HG03066 (cell line): Measurements from ENCODE around the gene GADL1.

Source experiments
- ATAC-seq: cut with Tn5 transposase; IDR thresholded peaks from one replicate; pipeline ENCODE4 v1.9.1; 2021; ENCODE audit warnings: low read depth; ENCODE audit not compliant: unreplicated experiment

The GADL1 gene

DNA sequence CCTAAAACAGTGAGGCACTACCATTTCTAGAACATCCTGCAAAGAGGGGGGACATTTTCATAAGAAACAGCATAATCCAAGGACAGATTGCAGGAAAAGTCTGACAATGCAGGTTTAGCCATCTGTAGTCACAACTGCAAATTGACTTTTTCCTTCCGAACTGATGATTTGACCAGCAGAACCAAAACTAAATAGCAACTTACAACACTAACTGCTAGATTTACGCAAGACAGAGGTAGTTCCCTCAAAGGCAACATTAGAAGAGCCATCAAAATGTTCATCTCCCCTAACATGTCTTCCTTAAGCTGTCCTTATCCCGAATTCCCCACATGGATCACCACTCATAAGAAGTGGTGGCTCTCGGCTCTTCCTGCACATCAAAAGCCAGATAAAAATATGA, 129.6 kb downstream of the GADL1 start:
- ATAC-seq: no peak

DNA sequence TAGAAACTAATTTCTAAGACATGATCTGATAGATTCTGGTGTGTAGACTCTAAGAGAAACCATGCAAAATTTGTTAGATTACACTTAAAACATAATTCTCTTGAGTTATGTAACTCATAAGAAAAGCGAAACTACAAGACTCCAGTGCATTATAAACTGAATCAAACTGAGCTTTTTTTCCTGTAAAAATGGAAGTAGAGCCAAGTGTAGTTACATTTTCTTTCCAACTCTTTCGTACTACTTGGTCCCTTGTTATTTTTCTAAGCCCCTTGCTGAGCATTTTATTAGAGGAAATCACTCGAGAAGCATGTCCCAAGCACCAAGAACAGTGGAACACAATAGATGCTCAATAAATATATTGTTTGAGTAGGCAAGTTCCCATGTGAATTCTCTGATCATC, 130.2 kb downstream of the GADL1 start:
- no peak for ATAC-seq

DNA sequence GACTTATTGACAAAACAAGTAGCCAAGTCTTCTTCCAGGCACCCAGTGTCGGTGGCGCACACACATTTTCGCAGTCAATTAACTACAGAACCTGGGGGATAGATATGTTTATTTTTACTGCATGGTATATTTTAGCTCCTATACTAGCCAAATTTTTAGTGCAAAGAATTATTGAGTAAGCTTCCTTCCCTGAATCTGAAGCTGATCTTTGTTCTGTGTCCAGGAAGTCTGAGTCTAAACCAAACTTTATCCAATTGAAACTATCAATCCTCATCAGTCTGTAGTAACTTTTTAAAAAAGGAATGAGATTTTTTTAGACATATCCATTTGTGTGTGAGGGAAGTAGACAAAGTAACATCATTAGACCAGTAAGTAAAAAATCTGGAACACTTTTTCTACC, 133.1 kb downstream of the GADL1 start:
- no peak for ATAC-seq

DNA sequence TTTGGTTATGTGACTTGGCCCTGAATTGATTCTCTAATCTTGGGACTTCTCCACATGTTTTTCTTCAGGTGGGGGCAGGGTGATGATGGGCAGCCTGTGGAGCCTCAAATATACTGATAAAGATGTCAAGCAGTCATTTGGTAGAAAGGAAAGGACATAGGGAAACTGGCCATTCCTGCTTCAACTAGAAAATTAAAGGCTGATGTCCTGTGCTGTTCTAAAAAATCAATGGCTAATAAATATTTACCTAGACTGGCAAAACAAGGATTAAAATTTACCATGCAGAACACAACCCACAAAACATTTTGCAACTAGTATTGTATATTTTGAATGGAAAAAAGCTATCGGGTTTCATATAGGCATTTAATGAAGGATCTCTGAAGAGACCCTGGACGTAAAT, 133.7 kb downstream of the GADL1 start:
- ATAC-seq: no peak

DNA sequence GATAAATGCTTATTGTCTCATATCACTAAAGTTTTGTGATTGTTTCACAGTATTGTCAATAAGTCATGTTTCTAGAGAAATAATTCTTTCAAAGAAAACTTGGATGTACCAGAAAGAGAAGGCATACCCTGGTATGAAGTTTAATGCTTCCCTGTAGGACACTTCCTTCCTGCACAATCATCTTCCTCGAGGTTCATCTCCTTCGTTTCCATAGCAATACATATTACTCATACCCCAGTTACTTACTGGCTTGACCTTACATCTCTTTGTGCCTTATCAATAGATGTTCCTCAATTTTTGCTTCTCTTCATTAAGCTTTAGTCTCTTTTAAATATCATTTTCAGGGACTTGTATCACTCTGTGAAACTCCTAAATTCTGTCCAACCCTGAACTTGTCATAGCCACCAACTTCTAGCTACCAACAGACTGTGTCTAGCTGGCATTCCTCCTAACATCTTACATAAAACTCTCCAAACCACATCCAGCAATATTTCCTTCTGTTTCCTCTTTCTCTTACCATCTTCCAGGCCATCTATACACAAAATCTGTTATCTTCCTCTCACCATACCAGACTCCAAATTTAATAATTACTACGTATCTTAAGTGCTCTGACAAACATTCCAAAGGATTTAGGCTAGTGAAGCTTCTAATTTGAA, 134.3 kb downstream of the GADL1 start:
- no peak for ATAC-seq

DNA sequence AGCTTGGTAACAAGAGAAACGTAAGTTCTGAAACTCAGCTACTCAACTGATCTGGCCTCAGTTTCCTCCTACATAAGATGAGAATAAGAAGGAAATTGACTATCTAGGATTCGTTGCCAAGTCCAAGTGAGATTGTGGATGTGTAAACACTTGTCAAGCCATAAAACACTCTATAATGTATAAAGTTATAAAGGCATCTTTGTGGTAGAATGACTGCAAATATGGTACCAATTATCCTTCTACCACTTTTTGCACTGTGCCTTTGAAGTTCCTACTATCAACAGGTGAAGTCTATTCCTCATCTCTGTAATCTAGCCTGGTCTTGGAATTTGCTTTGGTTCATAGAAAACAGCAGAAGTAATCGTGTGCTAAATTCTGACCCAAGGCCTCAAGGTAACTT, 138.2 kb downstream of the GADL1 start:
- ATAC-seq: no peak

DNA sequence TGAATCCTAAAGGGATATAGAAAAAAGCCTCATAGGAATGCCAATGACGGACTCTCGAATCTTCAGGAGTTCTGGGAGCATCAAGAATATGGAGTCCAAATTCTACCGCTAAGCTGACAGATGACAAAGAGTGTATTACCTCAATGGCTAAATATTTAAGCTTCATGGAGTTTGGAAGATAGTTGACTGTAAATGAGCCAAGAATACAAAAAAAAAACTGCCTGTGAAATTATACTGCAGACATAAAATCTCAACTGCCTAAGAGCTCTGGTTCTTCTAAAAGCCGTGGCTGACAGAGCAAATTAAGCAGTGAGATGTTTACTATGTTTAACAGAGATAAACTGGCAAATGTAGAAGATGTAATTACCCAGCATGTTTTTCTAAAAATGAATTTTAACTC, 140.0 kb downstream of the GADL1 start:
- no peak for ATAC-seq

DNA sequence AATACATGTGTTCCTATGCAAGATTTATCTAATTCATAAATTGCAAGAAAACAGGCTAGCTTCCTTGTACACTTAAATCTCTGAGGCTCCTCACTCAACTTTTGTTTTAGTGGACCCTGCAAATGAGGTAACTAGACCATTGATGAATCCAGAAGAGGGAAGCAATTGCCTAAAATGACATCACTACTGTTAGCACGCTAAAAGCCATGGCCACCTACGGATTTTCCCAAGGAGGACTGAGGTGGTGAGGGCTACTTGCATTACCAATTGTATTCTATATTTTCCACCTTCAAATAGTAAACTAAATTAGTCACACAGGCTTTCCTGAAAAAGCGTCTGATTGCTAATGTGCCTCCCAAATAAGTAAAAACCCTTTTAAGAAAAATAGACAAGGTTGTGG, 140.7 kb downstream of the GADL1 start:
- ATAC-seq: no peak

DNA sequence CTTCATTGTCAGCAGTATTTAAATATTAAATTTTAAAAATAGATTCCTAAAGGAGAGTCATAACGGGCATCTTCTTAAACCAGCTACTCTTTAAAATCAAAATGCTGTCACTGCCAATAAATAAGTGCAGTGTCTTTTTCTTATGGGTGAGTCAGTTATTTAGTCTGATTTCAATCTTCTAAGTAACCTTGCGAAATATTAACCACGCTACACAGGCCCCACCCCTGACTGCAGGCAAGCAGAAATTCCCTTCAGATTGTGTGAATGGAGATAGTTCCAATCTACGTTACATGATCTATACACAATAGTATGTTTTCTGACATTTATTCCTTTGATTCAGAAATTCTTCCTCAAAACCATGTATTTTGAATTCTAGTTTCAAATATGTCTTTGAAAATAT, 141.5 kb downstream of the GADL1 start:
- no peak for ATAC-seq

DNA sequence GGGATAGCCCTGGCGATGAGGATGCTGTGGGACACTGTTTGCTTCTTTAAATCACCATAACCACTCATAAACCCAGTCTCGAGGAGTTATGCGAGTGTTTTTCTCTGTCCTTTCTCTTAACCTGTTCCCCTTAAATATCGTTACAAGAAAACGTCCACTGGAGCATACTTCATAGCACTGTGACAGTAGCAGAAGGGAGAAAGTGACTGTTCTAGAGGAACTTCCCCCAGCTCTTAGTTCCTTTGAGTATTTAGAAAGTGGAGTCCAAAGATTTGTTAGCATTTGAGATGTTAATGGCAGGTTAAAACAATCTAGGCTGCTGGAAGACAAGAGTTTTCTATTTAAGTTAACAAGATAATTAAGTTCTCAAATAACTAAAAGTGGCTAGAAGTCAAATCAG, 142.0 kb downstream of the GADL1 start:
- no peak for ATAC-seq

DNA sequence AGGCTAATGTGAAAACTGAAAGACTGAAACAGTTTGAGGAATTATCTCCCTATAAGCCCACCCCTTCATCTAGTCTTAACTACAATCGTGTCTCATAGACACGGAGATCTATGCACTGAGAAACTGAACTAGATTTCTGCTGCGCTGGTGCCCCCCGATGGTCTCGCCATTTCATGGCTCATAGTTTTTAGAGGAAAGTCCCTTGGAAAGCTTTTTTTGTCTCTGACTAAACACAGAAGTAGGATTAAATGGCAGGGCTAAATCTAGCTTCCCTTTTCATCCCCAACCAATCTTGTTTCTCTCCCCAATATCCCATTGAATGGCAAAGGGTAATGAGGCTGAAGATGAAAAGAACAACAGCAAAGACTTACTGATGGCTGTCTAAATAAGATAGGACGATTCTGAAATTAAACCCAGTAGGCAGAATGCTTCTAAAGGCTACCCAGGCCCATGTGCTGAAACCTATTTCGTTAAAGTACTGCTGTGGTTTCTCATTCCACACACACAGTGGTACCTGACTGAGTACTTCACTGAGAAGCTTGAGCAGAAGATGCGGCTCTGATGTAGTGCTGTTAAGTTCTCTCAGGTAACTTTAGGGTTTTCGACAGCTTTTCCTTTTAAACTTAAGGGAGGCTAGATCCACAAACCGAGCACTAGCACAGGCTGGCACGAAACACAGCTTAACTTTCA, 142.7 kb downstream of the GADL1 start:
- no peak for ATAC-seq

DNA sequence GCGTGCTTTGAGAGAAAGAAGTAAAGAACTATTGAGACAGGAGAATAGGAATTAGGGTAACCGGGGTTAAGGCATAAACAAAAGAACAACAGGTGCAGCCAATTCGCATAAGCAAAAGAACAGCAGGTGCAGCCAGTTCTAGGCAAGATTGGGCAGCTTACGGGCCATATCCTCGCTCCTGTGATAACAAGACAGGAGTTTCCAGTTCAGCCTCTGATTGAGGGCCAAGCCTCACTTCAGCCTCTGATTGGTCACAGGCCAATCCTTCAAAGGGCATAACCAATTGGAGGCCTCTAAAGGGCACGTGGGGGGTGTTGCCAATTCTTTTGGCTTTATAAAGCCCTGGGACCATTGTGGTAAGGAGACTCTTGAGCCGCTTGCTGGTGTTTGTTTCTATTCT, 143.5 kb downstream of the GADL1 start:
- no peak for ATAC-seq

DNA sequence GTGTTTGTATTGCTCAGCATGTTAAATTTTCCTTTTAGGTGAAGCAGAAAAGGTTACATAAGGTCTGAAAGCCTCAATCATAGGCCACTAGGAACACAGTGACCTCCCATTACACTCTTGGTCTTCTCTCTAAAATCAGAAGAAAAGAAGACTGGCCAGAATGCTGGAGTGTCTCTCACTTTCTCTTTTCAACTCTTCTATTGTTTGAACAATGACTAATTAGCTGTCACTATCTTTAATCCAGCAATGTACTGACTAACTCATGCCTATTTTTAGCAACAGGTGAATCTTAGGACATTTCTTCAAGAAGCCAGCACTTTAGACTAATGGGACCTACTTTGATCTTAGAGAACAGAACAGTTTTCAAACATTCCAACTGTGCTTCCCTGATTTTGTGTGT, 145.2 kb downstream of the GADL1 start:
- ATAC-seq: no peak

DNA sequence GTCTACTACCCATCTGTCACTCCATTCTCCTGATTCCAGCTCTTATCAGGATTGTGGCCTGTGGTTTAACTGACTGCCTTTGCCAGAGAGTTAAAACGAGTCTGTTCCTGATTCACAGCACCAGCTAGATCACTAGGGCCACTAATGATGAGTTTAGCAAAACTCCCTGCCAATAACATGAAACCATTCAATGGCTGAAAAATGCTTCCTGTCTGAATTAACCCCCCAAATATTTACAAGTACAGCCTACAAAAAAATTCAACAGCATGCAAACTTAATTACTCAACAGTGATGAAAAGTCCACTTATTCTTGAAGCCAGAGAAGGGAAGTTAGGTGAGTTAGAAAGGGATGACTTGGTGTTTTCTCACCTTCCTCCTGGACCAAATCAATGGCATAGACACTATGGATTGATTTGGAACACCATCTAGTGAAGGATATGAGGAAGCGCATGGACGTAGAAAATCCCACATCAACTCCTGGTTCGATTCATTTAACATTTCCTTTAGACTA, 146.6 kb downstream of the GADL1 start:
- ATAC-seq: no peak

DNA sequence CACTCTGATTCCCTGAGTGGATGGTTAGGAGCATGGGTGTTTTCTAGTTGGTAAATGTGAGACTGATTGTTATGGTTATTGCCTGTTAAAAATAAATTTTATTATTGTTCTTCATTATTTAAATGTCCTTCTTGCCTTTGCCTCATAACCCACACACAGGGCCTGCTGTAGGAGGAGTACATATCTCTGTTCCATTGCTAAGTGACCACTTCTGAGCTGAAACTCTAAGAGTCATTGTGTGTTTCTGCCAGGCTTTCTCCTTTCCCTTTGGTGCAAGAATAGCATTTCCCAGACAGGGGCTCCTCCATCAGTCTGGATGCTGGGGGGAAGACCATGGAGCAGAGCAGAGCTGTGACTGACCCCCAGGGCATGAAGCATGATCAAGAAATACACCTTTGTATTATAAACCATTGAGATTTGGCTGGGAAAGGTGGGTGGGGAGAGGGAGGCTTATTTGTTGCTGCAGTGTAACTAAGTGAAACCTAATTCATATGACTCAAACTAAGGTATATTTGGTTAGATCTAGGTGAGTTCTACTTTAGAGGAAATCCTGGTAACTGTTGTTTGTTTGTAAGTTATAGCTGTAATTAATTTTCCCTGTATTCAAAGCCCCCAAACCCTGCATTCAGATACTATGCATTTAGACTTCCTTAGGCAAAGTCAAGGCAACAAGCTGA, 150.7 kb downstream of the GADL1 start:
- ATAC-seq: no peak

DNA sequence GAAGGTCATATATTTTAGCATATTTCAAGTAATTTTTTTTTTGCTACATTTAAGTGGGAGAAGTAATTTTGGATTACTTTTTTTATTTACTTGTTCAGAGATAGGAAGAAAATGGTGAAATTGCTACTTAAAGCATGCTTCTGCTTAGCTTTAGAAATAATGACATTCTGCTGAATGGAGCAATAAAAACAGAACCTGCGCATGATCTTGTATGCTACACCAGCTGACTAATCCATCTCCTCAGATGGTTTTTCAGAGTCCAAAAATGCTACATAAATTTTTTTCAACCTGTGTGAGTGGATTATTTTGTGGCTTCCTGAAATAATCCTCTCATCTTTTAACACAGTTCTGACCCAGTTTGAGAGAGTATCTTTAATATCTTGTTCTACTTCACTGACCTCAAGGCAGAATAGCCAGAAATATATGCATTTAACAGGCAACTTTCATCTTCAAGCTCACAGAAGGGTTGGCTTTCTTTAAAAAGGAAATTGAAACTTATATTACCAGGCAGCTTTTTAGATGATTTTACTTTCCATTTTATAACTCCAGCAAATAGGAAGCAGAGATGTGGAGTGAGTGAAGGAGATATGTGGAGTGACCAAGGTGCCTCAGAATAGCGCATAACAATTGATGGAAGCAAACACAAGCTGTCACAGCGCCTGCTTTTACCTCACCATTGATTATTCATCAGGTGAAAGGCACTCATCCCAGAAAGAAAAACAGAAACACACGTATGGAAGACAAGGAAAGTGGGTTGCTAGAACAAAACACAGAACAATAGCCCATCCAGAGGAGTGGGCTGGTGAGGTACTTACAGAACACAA, 151.5 kb downstream of the GADL1 start:
- ATAC-seq: no peak

DNA sequence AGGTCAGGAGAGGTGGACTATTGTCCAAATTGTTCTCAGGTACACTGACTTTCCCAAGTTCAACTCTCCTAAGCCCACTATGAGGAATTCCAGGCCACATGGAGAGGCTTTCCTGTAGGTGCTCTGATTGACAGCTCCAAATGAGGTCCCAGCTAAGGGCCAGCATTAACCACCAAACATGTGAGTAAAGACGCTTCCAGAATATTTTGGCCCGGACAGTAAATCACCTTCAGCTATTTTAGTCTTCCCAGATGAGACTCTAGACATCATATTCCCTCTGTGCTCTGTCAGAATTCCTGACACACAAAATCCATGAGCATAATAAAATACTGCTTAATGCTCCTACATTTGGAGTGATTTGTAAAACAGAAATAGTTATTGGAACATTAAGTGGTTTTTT, 152.6 kb downstream of the GADL1 start:
- ATAC-seq: no peak

DNA sequence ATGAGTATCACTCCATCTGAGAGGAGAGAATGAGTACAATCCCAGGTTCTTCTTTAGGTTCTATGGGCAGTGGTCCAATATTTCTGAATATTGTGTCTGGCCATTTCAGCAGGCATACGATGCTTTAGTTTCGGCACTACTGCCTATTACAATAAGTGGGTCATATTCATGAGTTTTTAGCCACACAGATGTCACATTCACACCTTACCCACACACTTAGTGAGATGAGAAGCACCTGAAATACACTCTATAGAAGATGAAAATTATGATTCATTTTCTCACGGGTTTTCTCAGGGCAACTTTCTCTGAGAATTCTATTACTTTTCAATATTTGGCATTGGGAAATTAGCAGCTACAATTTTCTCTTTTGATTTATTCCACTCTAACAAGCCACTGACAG, 155.9 kb downstream of the GADL1 start:
- no peak for ATAC-seq

DNA sequence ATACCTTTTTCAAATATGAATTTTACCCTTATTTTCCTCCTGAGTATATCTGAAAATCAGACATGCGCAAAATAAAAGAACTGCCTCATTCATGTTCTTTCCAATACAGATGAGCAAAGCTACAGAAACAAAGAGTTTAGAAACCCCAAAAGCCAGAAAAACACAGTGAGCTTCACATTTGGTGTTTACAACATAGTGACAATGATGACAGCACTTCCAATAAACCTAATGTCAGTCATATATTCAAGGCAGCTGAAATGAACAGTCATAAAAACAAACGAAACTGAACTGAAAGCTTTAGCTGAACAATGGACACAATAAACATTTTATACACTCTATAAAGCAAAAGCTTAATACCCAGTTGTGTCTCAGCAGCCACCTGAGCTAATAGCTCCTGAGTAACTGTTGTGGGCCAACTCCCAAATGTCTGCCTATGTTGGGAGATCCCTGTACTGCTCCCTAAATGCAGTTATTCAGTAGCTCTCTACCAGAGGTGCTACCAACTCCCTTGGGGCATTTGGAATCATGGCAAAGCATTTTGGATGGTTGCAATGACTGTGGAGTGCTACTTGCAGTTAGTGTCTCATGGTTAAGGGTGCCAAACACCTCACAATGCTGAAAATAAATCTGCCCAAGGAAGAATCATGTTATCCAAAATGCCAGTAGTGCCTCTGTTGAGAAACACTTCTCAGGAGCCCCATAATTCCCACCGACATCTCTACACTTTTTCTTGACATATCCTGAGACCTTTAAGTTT, 156.5 kb downstream of the GADL1 start:
- ATAC-seq: no peak

DNA sequence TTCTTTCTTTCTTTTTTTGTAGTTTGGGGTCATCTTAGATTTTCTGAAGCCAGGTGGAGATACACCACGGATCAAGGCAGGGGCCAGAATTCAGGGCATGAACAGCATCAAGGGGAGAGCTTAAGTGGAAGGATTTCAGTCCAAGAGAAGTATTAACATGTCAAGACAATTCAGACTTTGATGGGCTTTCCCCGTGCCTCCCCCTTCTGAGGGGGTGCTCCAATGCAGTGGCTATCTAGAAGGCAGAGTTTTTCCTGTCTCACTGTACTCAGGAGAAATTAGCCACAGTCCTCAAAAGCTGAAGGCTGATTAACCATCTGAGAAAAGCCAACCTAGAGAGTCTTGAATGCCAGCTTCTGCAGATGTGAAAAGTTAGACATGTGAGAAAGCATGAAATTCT, 160.8 kb downstream of the GADL1 start:
- ATAC-seq: no peak
